Stimulated activated CD8-positive, alpha-beta memory T cell treated with anti-CD3 and anti-CD28 coated beads, Interleukin-2, amount 100 ng/mL, for 48 hours (primary cell): Measurements from ENCODE around the gene CCR7.

Experiments used
- DNase-seq, 2 donors: peaks; one replicate each; pipeline ENCODE4 v3.0.0-alpha.2; 2020; ENCODE audit warnings: low read depth in 2 of 2

CCR7 gene, protein sequence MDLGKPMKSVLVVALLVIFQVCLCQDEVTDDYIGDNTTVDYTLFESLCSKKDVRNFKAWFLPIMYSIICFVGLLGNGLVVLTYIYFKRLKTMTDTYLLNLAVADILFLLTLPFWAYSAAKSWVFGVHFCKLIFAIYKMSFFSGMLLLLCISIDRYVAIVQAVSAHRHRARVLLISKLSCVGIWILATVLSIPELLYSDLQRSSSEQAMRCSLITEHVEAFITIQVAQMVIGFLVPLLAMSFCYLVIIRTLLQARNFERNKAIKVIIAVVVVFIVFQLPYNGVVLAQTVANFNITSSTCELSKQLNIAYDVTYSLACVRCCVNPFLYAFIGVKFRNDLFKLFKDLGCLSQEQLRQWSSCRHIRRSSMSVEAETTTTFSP

DNA sequence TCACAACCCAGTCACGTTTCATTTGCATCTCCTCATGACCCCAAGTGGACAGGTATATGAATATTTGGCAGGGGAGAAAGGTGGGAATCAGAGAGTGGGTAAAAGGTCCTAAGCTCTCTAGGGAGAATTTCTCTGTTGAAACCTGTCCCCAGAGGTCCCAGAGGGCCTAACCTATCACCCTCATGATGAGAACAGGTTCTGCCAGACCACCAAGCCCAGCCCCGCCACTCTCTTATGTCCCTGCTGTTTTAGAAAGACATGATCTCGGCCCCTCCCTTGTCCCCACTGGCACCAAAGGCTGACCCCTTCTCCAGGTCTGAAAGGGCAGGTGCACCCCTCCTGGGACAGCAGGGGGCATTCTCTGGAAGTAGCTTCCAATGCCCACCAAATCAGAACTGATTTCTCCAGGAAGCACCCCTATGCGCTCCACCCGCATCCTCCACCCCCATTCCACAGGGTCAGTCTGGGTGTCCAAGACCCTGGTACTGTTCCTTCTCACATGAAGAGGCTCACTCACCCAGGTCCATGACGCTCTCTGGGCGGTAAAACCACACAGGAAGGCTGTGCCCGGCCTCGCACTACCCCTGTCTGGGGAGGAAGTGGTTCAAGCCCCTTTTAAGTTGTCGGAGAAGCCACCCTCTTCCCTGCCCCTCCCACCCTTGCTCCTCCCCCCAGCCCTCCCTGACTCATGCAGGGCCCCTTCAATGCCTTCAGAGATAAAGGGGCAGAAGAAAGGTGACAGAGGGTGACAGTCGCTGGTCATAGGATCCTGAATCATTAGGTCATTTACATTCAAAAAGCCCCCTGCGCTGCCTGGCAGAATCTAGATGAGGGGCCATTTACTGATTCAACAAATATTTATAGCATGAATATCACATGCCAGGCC is at the start of gene CCR7:
TSS of gene CCR7 (minus strand) at position 590 of the 886 bp plus-strand sequence. CDS start at position 527, 63 bp downstream.
- peak; percentile 71 to 80 for DNase-seq

DNA sequence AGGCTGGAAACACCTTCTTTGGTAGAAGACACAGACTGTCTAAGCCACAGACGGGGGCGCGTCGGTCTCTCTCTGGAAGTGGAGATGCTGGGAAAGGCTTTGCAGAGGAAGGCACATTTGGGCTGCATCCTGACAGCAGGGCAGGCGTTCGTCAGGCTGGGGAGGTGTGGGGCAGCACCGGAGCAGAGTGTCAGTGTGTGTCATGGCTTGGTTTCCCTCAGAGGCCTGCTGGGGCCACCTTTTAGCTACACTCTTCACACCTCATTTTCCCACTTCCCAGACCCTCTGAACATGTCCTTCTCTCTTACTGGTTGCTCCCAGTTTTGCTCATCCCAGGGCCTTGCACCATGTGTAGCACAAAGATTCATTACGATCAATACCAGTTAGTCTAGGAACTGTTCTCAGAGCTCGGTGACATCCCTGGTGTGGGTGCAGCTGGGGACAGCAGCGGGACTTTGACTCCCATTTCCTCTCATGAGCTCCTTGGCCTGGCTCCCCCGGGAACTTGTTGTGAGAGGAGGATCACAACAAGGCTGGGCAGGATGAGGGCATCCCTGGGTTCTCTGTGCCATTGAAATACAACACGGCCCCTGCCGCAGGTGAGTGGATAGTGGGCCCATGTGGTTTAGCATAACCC is 49.3 kb upstream of the CCR7 start:
- DNase-seq = no peak

DNA sequence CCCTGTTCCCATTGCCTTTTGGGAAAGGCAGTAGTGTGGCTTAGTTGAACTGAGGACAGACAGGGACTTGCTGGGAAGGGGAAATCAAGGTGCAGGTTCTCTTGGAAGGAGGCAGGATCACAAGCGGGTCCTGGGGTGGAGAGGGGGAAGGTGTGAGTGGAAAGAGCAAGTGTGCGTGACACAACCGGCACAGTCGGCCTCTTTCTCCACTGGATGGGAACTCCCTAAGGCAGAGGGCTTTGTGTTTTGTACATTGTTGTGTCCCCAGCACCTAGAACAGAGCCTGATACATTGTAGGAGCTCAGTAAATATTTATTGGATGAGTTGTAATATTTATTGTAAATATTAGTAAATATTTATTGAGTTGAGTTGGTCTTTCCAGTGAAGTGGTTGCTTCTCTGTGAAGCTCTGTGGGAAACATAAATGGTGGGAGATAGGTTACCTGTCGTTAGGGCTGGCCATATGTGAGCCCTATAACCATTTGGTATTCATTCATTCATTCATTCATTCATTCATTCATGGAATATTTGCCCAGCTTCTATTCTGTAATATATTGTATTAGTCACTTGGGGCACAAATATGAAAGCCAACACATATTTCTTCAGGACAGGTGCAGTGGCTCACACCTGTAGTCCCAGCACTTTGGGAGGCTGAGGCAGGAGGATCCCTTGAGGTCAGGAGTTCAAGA is 48.3 kb upstream of the CCR7 start:
- no peak for DNase-seq

DNA sequence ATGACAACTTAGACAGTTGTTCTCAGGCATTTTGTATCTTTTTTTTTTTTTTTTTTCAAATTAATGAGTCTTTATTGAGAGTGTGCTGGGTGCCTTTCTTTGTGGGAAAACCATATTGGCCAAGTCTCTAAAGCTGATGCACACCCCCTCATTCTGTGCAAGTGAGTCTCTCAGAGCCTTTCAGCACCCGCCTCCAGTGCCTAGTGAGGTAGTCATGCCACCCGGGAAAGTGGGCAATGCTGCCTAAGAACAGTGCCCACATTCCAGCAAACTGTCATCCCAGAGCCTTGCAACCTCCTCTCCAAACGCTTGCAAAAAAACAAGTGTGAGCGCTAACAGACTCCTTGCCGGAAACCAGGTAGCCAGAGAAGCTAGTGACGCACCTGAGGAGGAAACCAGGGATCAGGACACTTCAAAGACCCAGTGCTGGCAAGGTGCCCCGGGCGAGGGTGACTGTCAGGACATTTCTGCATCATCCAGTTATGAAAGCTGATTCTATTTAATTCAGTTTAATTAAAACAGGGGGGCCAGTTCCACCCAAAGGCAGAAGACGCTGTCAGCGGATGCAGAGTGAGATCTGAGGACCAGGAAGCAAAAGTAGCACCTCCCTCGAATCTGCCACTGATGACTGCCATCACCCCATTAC is 47.5 kb upstream of the CCR7 start:
- DNase-seq = no peak

DNA sequence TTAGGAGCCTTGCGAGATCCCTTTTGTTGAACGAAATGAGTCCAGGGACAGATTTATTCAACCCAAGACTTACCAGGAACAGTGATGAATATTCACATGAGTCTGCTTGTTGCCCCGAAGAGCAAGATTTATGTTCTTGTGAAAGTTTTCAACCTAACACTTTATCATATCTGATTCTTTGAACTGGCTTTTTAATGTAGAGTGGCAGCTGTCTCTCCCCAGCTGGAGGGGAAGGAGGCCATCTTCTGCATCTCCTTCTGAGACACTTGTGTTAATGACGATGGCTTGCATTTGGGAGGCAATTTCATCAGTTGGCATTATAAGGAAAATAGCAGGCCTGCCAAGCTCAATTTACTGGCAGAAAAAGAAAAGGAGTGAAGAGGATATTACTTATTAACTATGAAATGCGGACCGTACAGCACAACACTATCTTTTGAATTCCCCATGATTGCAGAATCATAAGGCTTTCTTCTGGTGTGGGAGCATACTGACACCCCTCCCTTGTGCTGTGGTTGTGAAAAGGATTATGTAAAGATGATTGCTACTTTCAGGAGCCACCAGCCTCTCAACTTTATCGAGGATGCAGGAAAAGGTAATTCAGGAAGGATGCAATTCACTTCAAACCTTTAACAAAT is 46.7 kb upstream of the CCR7 start:
- DNase-seq = no peak

DNA sequence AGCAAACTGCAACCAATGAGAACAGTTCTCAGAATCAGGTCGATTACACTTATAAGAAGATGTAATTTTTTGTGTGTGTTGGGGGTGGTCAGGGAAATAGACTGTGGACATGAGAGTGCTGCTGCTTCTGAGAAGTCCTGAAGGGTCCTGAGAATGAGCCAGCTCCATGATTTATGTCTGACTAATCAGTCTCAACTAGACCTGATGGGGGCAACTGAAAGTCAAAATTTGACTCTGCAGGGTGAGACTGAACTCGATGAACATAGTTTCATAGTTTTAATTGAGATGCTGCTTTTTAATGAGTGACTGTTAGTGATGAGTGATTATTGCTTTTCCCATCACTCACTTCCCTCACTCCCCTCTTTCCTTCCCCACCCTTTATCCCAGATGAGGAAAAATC is 45.1 kb upstream of the CCR7 start:
- no peak for DNase-seq

DNA sequence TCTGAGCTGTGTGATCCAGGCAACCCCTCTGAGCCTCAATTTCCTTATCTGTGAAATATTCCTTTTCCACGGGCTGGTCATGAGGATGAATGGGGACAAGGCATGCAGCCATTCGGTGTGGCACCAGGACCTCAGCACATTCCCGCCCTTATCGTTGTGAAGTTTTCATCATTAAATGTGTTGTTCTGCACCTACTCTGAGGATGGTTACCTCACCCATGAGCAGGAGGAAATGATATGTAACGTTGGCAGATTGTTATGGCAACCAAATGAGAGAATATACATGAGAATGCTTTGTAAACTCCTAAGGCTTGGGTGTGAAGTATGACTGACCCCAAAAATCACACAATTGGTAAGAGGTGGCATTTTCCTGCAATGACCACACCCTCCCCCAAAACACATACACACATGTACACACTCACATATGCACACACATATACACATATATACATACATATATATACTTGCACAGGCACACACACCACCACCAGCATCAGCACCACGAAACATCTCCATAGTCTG is 42.8 kb upstream of the CCR7 start:
- no peak for DNase-seq

DNA sequence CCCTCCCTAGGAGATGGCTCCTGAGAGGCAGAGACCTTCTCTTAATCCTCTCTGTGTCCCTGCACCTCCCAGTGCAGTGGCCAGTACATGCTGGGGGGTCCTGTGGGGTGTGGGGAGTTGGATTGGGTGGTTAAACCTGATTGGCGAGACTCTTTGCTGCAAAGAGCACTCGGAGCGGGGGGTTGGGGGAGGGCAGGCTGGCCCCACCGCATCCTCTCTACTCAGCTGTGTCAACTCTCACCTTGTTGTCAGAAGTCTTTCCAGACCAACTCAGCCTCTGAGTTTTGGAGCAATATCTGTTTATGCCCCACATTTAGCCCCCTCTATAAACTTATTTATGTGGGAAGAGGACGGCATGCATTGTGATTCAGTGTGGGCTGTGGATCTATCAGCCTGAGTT is 42.4 kb upstream of the CCR7 start:
- DNase-seq = no peak

DNA sequence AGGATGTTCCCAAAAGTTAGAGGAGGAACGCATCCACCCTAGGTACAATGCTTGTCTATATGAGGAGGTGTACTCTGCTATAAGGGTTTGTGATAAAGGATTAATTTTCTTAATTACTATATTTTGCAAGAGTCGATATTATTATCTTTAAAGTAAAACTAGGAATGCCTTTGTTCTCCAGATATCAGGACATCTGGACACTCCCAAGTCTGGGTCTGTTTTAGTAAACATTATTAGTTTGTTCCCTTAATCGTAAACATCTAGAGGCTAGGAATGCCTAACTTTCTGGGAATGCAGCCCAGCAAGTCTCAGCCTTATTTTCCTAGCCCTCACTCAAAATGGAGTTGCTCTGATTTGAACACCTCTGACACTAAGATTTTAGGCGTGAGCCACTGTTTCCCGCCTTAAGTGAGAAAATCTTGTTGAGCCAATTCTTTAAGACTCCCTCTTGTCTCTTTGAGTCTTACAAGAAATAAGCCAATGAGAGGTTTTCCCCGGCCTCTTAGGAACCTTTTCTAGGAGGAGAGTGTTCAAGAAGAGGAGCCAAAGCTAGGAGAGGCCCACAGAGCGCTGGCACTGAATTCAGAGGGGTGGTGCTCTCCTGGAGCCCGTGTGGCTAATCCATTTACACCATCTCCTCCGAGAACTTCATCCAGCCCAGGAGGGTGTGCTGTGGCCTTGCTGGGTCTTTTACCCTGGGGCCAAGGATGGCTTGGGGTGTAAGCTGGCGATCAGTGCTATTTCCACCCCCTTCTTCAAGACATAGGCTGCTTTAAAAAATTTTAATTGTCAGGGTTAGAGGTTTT is 41.5 kb upstream of the CCR7 start:
- DNase-seq = no peak

DNA sequence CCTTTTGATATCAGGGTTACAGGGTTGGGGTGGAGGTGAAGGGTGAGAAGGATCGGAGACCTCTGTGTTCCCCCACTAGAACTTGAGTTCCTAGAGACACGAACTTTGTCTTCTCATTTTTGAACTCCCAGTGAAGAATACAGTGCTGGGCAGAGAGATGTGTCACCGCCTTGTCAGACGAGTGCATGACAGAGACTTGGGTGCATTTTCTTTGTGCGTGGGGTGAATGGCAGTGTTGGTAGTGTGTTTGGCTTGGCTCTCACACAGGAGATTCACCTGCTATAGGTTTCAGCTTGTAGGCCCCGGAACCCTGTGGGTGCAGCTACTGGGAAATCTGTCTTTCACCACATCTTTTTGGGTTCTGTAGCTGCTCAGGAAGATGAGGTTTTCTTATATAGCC is 40.0 kb upstream of the CCR7 start:
- peak in 1 of 2 donors; percentile 39 for DNase-seq

DNA sequence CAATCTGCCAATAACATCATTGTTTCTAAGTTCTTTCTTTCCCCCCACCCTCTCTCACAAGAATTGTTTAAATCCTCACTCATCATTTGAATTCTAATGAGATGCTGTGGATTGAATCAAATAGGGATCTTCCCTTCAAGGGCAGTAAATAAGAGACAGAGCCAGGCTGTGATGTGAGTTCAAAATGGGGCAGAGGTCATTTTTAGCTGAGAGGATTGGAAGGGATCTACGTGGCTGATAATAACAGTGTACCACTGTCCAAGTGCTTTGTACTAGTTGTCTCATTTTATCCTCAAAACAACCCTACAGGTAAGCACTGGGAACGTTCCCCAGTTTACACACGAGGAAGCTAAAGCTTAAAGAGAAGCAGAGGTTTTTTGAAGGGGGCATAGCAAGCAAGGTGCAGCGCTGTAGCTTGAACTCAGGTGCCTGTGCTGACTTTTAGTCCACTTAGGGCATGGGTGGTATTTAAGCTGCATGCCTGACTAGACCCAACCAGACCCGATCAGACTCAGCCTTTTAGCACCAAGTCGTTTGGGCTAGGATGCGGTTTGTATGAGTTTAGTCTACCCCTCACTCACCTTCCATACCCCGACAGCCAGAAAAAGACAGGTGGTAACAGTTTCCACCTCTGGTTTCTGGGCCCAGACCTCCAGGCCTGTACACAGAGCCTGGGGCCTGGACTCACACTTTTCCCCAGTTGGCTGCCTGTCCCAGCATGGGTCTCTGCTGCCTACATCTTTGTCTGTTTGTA is 39.2 kb upstream of the CCR7 start:
- no peak for DNase-seq

DNA sequence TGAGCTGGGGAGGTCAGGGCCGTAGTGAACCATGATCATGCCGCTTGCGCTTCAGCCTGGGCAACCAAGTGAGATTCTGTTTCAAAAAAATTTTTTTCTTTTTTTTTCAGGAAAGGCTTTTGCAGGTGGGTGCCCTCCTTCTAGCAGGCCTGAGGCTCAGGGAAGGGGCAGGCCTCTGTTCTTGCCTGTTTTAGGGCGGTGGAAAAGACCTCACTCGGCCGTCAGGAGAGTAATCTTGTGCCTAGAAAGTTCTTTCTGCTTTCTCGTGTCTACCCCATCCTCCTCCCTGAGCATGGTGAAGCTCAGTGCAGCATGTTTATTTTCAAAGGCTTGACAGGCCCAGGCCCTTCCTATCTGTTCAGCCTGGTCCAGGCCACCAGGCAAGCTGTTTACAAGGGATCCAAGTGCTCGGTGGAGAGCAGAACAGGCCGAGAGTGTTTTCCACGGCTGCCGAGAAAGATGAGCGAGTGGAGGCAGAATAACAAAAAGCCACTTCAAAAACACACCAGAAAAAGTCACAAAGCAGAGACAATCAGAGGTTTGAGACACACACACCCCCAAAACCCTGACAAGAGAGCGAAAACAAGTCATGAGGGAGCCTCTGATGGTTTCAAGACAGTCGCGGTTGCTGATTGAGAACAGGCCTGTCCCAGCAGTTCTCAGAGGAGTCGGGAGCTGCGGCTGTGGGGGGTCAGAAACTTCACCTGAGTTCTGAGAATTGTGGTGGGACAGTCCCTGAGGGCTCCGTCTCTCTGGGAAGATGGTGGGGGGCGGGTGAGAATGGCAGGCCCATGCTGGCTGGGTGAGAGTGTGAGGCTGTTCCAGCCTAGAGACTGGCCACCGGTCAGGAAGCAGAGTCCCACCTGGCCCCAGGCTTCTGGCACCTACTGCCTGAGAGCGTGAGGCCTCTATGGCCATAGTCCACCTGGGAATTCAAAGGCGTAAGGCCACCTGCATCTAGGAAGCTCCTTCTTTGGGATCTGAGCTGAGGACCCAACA is 37.5 kb upstream of the CCR7 start:
- peak; percentile 66 to 79 for DNase-seq

DNA sequence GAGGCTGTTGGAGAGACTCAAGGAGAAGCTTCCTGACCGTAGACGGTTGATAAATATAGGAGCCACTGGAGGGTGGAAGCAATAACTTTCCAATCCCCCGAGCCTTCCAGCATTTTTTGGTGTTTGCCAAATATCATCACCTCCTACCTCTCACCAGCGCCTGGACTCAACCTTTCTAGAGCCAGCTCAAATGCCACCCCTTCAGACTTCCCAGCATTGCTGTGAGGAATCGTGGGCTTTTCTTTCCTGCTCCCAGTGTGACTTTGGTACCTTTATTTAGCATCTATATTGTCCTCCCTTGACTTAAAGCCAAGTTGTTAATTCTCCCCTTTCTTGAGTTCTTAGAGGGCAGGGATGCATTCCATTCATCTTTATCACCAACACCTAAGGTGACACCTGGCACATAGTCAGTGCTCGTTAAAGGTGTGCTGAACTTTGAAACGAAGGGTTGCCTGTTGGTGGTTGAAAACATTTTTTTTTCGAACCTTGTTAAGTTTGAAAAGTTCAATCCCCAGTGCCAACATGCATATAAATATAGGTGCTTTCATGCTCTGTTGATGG is 35.3 kb upstream of the CCR7 start:
- no peak for DNase-seq

DNA sequence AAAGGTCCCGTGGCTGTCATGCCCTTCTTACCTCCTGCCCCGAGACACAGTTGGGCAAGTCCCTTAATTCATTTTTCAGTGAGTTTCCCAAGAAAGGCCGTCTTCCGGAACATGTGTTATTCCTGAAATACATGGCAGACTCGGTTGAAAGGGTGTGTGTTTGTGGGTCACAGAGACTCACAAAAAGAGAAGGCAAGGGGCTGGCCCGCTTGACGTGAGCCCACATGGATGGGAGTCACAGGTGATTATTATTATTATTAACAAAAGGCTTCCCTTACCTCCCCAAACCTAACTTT is 34.1 kb upstream of the CCR7 start:
- DNase-seq = no peak

DNA sequence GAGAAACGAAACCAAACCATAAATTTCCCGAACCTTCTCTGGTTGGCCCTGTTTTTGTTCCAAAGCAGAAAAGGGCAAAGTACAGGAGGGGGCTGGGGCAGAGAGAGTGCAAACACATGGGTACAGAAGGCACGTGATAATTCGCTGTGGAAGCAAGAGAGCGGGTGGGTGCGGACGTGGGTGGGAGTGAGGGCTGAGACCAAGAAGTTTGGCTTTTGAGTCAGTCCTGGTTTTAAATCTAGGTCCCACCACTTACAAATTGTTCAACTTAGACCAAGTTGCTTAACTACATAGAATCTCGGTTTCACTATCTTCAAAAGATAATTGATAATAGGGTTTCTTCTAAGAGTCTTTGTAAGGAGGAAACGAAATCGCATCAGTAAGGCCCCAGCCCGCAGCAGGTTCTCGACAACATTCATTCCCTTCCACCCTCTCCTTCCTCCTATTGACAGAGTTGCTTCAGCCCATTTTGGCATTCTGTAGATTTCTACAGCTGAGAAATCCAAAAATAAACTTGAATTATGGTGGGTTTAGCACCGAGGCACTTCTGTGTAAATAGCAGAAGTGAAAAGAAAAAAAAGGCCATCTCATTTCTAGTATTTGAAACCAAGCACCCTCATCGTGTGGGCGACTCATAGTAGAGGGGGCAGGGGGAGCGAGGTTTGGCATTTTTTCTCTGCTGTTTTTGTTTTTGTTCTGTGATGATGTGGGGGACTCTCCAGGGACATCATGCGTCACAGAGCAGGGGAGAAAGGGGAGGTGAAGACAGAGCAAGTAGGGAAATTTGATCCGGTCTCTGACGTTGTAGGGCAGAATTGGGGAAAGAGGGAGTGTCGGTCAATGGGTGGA is 33.6 kb upstream of the CCR7 start:
- DNase-seq = peak; percentile 58 to 79

DNA sequence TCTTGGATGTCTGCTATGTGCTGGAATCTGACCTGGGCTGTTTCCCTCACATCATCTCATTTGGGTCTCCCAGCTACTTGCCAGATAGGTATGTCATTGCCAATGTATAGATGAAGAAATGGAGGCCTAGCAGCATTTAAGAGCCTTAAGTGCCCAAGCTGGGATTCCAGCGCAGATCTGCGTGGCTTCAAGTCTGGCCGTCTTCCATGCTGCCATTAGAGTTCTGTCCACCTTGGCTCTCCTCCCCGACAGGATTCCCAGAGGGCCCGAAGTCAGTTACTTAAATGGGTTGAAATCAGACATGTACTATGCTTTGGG is 33.0 kb upstream of the CCR7 start:
- DNase-seq = no peak
